Measurements from ENCODE around the gene NT5C1A.

DNA sequence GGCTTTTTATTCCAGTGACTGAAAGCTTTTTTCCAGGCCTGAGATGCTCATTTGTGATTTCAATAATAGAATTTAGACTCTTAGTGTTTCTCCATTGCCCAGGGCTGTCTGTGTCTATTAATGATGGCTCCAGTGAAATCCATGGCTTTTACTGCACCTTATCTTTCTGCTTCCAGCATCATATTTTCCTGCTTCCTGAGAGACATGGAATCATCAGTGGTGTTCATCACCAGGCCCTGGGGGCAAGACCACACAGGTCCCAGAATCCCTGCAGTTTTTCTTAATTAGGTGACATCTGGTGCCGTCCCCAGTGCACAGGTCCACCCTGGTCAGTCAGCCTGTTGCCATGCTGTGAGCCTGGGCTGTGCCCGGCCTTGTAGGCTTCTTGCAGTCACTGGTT is 15.5 kb downstream of the NT5C1A start:
- no peak for TF ChIP-seq CTCF (IDR thresholded peaks at IDR 0.05; ENCODE audit: low read length)
- no peak for TF ChIP-seq EZH2 (IDR thresholded peaks at IDR 0.05; ENCODE audit: borderline replicate concordance, low read length)
